GM12864 (cell line): ENCODE data around the gene LRFN2.

Experiments used
- DNase-seq: peaks from one replicate; pipeline ENCODE4 v3.0.0-alpha.2; 2011; ENCODE audit warnings: low read depth
- H3K4me3 ChIP-seq: 2 replicates; pipeline ENCODE4 v1.5.1; 2011; ENCODE audit warnings: mild to moderate bottlenecking, low read depth, low read length, control low read depth
- CTCF ChIP-seq: IDR thresholded peaks from 2 replicates; pipeline ENCODE4 v1.5.1; 2011; ENCODE audit warnings: low read depth, mild to moderate bottlenecking, moderate library complexity, low read length, control low read depth, inconsistent platforms; ENCODE audit errors: missing control alignments

The LRFN2 gene

GRCh38 chr6:40626886-40627285, 39.7 kb upstream of the LRFN2 start:
- no peak overlapping the region for H3K4me3 ChIP-seq
- TF ChIP-seq CTCF, result no peak
- no peak for DNase-seq

GRCh38 chr6:40623932-40624331, 36.8 kb upstream of the LRFN2 start:
- no peak for TF ChIP-seq CTCF
- no peak for DNase-seq
- no peak overlapping the region for H3K4me3 ChIP-seq

- H3K4me3 ChIP-seq, result no peak overlapping the region
- no peak for DNase-seq
- TF ChIP-seq CTCF, result no peak
Observed at GRCh38 chr6:40623178-40623577, 36.0 kb upstream of the LRFN2 start.

- H3K4me3 ChIP-seq, result no peak overlapping the region
- no peak for TF ChIP-seq CTCF
Observed at GRCh38 chr6:40620574-40621240, 33.5 kb upstream of the LRFN2 start.

GRCh38 chr6:40614671-40615070, 27.5 kb upstream of the LRFN2 start:
- TF ChIP-seq CTCF, result no peak
- no peak for DNase-seq
- H3K4me3 ChIP-seq, result no peak overlapping the region

More at GRCh38 chr6:40620574-40621240, 33.5 kb upstream of the LRFN2 start:
- no peak for DNase-seq

GRCh38 chr6:40611912-40612311, 24.7 kb upstream of the LRFN2 start:
- DNase-seq, result no peak
- no peak for TF ChIP-seq CTCF
- no peak overlapping the region for H3K4me3 ChIP-seq

GRCh38 chr6:40611434-40611833, 24.3 kb upstream of the LRFN2 start:
- no peak overlapping the region for H3K4me3 ChIP-seq
- DNase-seq, result no peak
- TF ChIP-seq CTCF, result no peak
